Cerebellar nuclear complex (tissue), 1 donor: ENCODE data around the gene PRR32.
"Not testable (repeated sequence)": the region's sequence is repeated elsewhere in the genome, so short reads cannot be mapped to it uniquely, and the experiment has no call there.

Experiments used
- DNase-seq, 2 experiments: peaks; one replicate each; lab custom pipeline; 2025; lab: John Stamatoyannopoulos, UW

Gene PRR32

GRCh38 chrX:126819429-126819828 is at the start of gene PRR32:
Gene PRR32 (plus strand): TSS chrX:126819729. CDS start chrX:126819844, 115 bp downstream.
- no peak for DNase-seq

- no peak for DNase-seq
These were observed 49.4 kb upstream of the PRR32 start for GRCh38 chrX:126770179-126770578.

- DNase-seq = no peak
These were observed 34.0 kb upstream of the PRR32 start for GRCh38 chrX:126785539-126785938.

GRCh38 chrX:126799059-126799458 is 20.5 kb upstream of the PRR32 start:
- no peak for DNase-seq

- DNase-seq = not testable (repeated sequence)
These were observed 12.7 kb upstream of the PRR32 start for GRCh38 chrX:126806784-126807183.

GRCh38 chrX:126815806-126816205 is 3.7 kb upstream of the PRR32 start:
- no peak for DNase-seq

- no peak for DNase-seq
These were observed 1.3 kb downstream of the PRR32 start for GRCh38 chrX:126820700-126821420.

GRCh38 chrX:126824338-126825007 is 4.9 kb downstream of the PRR32 start:
- DNase-seq = no peak

- DNase-seq = no peak
These were observed 6.2 kb downstream of the PRR32 start for GRCh38 chrX:126825566-126826193.

- DNase-seq = no peak
These were observed 16.7 kb downstream of the PRR32 start for GRCh38 chrX:126836186-126836585.

- no peak for DNase-seq
These were observed 27.6 kb downstream of the PRR32 start for GRCh38 chrX:126847143-126847542.

GRCh38 chrX:126855839-126856524 is 36.5 kb downstream of the PRR32 start:
- DNase-seq = no peak
